ENCODE data around the gene LBP. TPM values are rescaled to one million over a fixed set of nuclear protein-coding genes. Genes with fewer than 3 reads are reported as not detected.

LBP gene
- total RNA-seq, 1 donor from 2014 or later = not detected

- Mint-ChIP-seq H3K27me3 (ENCODE audit: low read depth) (peaks cover 3% of the 10 kb centered on the region), H3K36me3 (ENCODE audit: low read depth) (no peaks in the 10 kb centered on the region), H3K27ac (ENCODE audit: unreplicated experiment) (no peak overlapping the region), H3K4me3 (ENCODE audit: unreplicated experiment) (no peak overlapping the region), H3K4me1 (ENCODE audit: low read depth) (peaks cover 25% of the 10 kb centered on the region), H3K9me3 (ENCODE audit: low read depth) (no peaks in the 10 kb centered on the region)
- TF ChIP-seq CTCF (IDR thresholded peaks at IDR 0.05) = no peak
- DNase-seq (ENCODE audit: low spot score) = no peak
Measured at GRCh38 chr20:38301309-38301708, 45.0 kb upstream of the LBP start.

- Mint-ChIP-seq H3K4me3 (ENCODE audit: unreplicated experiment) (no peak overlapping the region), H3K27me3 (ENCODE audit: low read depth) (peaks cover 3% of the 10 kb centered on the region), H3K36me3 (ENCODE audit: low read depth) (no peaks in the 10 kb centered on the region), H3K27ac (ENCODE audit: unreplicated experiment) (no peak overlapping the region), H3K4me1 (ENCODE audit: low read depth) (peaks cover 23% of the 10 kb centered on the region), H3K9me3 (ENCODE audit: low read depth) (no peaks in the 10 kb centered on the region)
- TF ChIP-seq CTCF (IDR thresholded peaks at IDR 0.05) = no peak
- DNase-seq (ENCODE audit: low spot score) = no peak
Measured at GRCh38 chr20:38302786-38303185, 43.5 kb upstream of the LBP start.

GRCh38 chr20:38303908-38304379, 42.3 kb upstream of the LBP start, which contains the start of gene BPI:
Gene BPI (plus strand): TSS chr20:38304156. CDS start chr20:38304224, 68 bp downstream.
- Mint-ChIP-seq H3K9me3 (ENCODE audit: low read depth) (no peaks in the 10 kb centered on the region), H3K27ac (ENCODE audit: unreplicated experiment) (no peak within 1 kb of the TSS), H3K4me1 (ENCODE audit: low read depth) (peaks cover 18% of the 10 kb centered on the region), H3K4me3 (ENCODE audit: unreplicated experiment) (no peak within 1 kb of the TSS), H3K36me3 (ENCODE audit: low read depth) (no peaks in the 10 kb centered on the region), H3K27me3 (ENCODE audit: low read depth) (peaks cover 3% of the 10 kb centered on the region)
- no peak for TF ChIP-seq CTCF (IDR thresholded peaks at IDR 0.05)
- no peak for DNase-seq (ENCODE audit: low spot score)

GRCh38 chr20:38304845-38305447, 41.3 kb upstream of the LBP start:
- peak; percentile 74 for TF ChIP-seq CTCF (IDR thresholded peaks at IDR 0.05)
- no peak for DNase-seq (ENCODE audit: low spot score)
- no peak overlapping the region for H3K4me3 Mint-ChIP-seq (ENCODE audit: unreplicated experiment)
- no peaks in the 10 kb centered on the region for H3K36me3 Mint-ChIP-seq (ENCODE audit: low read depth)
- peaks cover 2% of the 10 kb centered on the region for H3K9me3 Mint-ChIP-seq (ENCODE audit: low read depth)
- peaks cover 5% of the 10 kb centered on the region for H3K27me3 Mint-ChIP-seq (ENCODE audit: low read depth)
- H3K27ac Mint-ChIP-seq (ENCODE audit: unreplicated experiment) = no peak overlapping the region
- peaks cover 15% of the 10 kb centered on the region for H3K4me1 Mint-ChIP-seq (ENCODE audit: low read depth)

GRCh38 chr20:38305541-38305940, 40.7 kb upstream of the LBP start:
- Mint-ChIP-seq H3K4me3 (ENCODE audit: unreplicated experiment) (no peak overlapping the region), H3K9me3 (ENCODE audit: low read depth) (peaks cover 2% of the 10 kb centered on the region), H3K4me1 (ENCODE audit: low read depth) (peaks cover 15% of the 10 kb centered on the region), H3K36me3 (ENCODE audit: low read depth) (no peaks in the 10 kb centered on the region), H3K27me3 (ENCODE audit: low read depth) (peaks cover 5% of the 10 kb centered on the region), H3K27ac (ENCODE audit: unreplicated experiment) (no peak overlapping the region)
- TF ChIP-seq CTCF (IDR thresholded peaks at IDR 0.05) = no peak
- no peak for DNase-seq (ENCODE audit: low spot score)
